ENCODE data around the gene FETUB. TPM values are rescaled to one million over a fixed set of nuclear protein-coding genes. Genes with fewer than 3 reads are reported as not detected.

FETUB gene
- total RNA-seq, 1 donor from 2014 or later: not detected

- no peak for DNase-seq (ENCODE audit: low spot score in 2 of 2)
- FAIRE-seq: no peak
These were observed 27.2 kb upstream of the FETUB start, which contains the start of gene AHSG for GRCh38 chr3:186612721-186613636. Gene AHSG, plus strand, starts transcription at chr3:186613060. Its CDS starts 82 bp downstream, at chr3:186613142.

GRCh38 chr3:186613637-186614265, 26.4 kb upstream of the FETUB start:
- DNase-seq (ENCODE audit: low spot score in 2 of 2) (no peak), FAIRE-seq (no peak)

- no peak for DNase-seq (ENCODE audit: low spot score in 2 of 2)
- FAIRE-seq: no peak
These were observed 26.0 kb upstream of the FETUB start for GRCh38 chr3:186614266-186614596.

DNA sequence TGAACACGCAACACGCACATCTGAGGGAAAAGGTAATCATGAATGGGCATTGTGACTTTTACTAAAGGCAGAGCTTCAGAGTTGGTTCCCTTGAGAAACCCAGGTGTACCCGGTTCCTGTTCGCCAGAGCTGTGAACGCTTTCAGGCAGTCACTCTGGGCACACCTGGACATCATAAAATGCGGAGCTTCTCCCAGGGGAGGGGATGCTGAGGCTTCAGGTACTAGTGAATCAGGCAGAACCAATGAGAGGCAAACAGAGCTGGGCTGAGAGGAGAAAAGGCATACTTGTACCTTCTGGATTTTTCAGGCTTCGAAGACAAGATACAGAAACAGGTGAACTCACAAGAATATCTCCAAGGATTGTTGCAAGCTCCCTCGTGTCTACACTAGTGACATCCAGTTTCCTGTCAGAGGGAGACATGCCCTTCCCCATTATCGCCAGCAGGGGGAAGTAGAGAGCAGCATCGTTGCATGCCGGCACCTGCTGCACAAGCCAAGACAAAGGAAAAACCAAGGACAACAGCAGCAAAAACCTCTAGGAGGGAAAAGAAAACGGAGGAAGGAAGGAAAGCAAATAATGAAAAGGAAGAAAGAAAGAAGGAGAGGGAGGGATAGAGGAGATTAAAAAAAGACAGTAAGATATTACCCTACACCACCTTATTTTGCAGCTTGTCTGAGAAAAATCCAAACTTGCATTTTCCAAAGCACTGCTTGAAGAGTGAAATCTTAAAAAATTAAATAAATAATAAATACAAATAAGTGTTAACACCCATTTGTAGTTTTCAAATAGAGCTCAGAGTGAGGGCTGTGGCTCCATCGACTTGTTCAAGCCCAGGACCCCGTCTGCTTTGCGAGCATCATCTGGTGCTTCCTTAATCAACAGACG, 25.4 kb upstream of the FETUB start:
- DNase-seq (ENCODE audit: low spot score in 2 of 2): peak; percentile 50 to 81
- no peak for FAIRE-seq

DNA sequence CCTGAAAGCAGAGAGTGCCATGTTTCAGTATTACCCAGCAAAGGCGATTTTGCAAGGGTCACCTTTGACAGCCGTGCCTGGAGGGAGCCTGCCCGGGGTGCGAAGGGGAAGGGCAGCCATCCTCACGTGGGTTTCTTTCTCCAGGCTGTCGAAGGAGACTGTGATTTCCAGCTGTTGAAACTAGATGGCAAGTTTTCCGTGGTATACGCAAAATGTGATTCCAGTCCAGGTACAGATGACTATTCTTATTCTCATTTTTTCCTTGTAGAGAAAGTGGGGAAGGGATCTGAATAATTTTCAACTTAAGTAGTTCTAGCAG, 23.9 kb upstream of the FETUB start:
- DNase-seq (ENCODE audit: low spot score in 2 of 2) (no peak), FAIRE-seq (no peak)

GRCh38 chr3:186617036-186617946, 22.9 kb upstream of the FETUB start:
- FAIRE-seq: no peak
- peak; percentile 41 to 80 for DNase-seq (ENCODE audit: low spot score in 2 of 2)

DNA sequence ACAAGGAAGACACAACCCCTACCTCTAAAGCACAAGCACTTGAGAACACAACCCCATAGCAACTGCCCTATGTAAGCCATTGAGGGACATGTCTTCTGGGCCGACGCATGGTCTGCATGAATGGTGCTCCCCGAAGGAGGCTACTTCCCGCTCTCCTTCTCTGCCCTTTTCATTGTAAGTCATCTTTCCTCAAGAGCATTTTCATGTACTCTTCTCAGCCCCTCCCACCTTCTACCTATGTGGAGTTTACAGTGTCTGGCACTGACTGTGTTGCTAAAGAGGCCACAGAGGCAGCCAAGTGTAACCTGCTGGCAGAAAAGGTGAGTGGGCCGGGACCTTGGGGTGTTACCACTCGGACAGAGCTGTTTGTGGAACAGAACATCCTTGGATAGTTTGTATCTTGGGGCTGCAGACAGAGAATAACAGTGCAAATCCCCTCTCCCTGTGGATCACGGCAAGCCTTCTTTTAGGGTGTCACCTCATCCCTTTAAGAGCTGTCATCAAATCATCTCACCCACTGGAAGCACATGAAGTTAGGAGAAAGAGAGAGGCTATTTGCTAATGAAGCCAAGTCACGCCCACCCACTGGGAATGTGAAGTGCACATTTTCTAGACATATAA, 21.8 kb upstream of the FETUB start:
- no peak for DNase-seq (ENCODE audit: low spot score in 2 of 2)
- no peak for FAIRE-seq

DNA sequence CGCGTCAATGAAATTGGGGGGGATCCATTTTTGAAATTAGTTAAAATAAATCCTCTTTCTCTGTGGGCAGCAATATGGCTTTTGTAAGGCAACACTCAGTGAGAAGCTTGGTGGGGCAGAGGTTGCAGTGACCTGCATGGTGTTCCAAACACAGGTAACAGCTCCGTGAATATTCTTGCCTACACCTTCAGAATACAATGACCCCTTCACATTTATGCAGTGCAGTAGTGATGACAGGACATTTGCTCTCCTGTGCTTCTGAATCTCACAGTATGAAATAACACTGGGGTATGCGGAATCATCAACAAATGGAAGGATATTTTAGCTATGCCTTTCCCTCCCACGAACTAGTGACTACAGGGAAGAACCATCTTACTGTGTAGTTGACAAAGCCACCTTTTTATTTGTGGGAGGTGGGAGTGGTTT, 20.4 kb upstream of the FETUB start:
- no peak for DNase-seq (ENCODE audit: low spot score in 2 of 2)
- no peak for FAIRE-seq

DNA sequence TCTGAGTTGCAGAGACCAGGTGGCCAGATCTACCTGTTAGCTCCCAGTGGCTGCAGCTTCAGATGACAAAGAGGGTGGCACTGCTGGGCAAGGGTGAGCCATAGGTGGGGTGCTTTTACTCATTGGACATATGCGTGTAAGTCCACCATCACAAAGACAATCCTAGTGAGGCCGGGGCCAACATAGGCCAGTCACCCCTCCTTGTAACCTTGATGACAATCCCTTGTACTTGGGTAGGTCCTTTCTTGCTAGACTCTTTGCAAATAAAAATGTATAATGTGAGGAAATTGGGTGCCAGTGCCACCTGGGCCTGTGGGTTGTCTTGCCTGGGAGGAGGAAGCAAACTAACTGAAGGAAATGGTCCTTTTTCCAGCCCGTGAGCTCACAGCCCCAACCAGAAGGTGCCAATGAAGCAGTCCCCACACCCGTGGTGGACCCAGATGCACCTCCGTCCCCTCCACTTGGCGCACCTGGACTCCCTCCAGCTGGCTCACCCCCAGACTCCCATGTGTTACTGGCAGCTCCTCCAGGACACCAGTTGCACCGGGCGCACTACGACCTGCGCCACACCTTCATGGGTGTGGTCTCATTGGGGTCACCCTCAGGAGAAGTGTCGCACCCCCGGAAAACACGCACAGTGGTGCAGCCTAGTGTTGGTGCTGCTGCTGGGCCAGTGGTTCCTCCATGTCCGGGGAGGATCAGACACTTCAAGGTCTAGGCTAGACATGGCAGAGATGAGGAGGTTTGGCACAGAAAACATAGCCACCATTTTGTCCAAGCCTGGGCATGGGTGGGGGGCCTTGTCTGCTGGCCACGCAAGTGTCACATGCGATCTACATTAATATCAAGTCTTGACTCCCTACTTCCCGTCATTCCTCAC, 19.7 kb upstream of the FETUB start:
- DNase-seq (ENCODE audit: low spot score in 2 of 2) (no peak), FAIRE-seq (no peak)

DNA sequence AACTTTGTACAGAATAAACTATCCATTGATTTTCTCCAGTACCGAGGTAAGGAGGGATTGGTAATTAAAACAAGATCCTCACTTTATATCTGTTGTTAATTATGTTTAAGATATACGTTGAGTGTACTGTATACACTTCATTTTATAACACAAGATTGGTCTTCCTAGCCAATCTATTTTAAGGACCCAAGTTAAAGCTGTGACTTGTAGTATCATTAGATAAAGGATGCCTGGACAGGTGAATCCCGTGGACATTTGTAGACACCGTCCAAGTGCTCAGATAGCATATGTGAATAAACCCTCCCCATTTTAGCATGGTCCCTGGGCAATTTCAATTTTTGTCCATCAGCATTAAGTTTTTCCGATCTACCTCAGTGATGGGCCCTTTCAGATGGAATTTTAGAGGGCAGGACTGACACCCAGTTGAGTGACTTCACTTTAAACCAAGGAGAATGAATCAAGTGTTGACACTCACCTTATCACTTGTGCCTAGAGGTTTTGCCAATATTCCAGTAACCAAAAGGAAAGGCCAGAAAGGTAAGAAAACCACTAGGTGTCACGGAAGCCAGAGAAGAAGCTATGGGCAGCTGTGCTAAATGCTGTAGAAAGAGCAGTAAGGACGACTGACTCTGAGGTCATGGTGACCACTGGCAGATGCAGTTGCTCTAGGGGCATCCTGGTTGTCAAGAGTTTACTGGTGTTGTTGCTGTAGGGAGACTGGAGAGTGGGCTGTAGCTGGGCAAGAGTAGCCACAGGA, 18.1 kb upstream of the FETUB start:
- FAIRE-seq (no peak), DNase-seq (ENCODE audit: low spot score in 2 of 2) (no peak)

DNA sequence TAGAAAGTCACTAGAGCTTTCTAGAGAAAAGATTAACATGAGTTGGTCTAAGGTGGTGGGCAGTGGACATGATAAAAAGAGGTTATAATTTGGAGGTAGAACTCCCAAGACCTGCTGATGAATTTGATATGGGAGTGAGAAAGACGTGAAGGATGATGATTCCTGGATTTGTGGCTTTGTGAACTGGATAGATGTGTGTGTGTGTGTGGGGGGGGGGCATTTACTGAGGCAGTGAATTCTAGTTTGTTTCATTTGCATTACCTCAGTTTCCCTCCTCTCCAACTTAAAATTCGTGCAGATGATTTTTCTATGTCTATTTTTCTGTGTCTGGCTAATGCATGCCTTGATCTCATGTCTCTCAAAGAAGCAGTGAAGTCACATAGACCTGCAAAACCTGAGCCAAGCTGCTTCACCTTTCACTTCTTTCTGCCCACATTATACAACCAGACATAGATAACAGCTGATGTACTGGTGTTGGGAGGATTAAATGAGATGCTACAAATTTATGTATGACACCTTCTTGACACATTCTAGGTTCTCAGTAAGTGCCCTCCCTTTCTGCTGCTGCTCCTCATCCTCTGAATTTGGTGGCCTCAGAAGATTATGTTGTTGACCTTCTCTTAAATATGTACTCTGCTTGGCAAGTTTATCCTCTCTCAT, 17.4 kb upstream of the FETUB start:
- FAIRE-seq (no peak), DNase-seq (ENCODE audit: low spot score in 2 of 2) (no peak)

DNA sequence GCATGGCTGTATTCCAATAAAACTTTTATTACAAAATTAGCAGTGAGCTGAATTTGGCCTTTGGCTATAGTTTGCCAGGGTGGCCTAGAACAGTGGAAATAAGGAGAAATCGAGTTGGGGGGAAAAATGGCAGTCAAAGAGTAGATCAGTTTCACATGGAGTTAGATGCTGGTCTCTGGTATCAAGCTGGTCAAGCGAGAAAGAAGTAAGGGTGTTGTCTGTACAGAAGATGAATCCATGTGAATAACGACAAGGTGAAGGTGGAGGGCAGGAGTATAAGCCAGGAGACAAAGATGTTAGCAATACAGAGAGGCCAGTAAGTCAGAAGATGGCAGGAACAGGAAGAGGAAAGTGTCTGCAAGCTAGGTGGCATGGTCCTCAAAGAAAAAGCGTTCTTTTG, 15.6 kb upstream of the FETUB start:
- FAIRE-seq (no peak), DNase-seq (ENCODE audit: low spot score in 2 of 2) (no peak)

- no peak for DNase-seq (ENCODE audit: low spot score in 2 of 2)
- no peak for FAIRE-seq
These were observed 14.6 kb upstream of the FETUB start for GRCh38 chr3:186625600-186626042.

GRCh38 chr3:186626254-186626847, 13.8 kb upstream of the FETUB start:
- FAIRE-seq (no peak), DNase-seq (ENCODE audit: low spot score in 2 of 2) (no peak)

DNA sequence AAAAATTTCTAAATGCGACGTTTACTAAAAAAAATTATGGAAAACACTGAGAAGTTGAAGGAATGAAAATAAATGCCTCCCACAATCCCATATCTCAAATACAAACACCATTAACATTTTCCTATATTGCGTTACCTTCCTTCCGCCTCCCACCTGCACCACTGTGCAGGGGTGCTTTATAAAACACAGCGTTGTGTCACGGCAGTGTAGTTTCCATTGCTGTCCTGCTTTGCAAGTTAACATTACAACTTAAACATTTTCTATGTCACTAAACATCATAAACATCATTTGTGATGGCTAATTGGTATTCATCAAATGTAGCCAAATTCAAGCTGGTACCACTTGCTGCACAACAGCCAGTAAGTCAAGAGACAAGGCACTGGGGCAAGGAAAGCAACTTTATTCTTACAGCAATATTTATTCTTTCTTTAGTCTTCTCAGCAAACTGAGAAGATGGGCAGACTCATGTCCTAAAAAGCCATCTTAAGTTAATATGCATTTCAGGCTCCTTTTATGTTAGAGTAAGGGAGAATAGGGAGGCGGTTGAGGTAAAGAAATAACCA, 12.3 kb upstream of the FETUB start:
- DNase-seq (ENCODE audit: low spot score in 2 of 2) (no peak), FAIRE-seq (no peak)

DNA sequence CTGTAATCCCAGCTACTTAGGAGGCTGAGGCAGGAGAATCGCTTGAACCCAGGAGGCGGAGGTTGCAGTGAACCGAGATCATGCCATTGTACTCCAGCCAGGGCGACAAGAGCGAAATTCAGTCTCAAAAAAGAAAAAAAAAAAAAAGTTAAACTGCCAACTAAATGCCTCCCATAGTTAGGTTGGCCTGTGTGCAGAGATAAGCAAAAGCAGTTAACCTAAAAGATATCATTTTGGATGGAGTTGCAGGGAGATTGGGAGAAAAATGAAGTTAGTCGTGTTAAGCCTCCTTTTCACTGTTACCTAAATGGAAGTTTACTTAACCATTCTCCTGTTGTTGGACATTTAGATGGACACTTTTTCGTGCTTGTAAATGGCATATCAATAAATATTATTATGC, 11.4 kb upstream of the FETUB start:
- DNase-seq (ENCODE audit: low spot score in 2 of 2) (no peak), FAIRE-seq (no peak)

All from frontal cortex (tissue), 4 donors.